DOHH2 (cell line): ENCODE data around the gene SLC39A11.

ENCODE experiments used
- H3F3A ChIP-seq: fragments of 200-600 bp; sonication (generic), shearing (Covaris generic); 2 replicates; pipeline ENCODE4 v1.6.0; 2016; ENCODE audit warnings: antibody characterized with exemption, mild to moderate bottlenecking; ENCODE audit not compliant: control insufficient read depth, insufficient read depth
- H3K27ac ChIP-seq: fragments of 200-600 bp; sonication (generic); 2 replicates; pipeline ENCODE4 v1.5.1; 2014; ENCODE audit warnings: low read depth, mild to moderate bottlenecking, low read length, moderate library complexity
- H3K27me3 ChIP-seq: fragments of 200-600 bp; sonication (generic); 2 replicates; pipeline ENCODE4 v1.6.1; 2014; ENCODE audit warnings: mild to moderate bottlenecking, low read length, mixed read lengths; ENCODE audit not compliant: control insufficient read depth
- H3K36me3 ChIP-seq: fragments of 200-600 bp; sonication (generic); 2 replicates; pipeline ENCODE4 v1.6.1; 2014; ENCODE audit warnings: mild to moderate bottlenecking, low read length, moderate library complexity, mixed read lengths; ENCODE audit not compliant: control insufficient read depth
- H3K4me1 ChIP-seq: fragments of 200-600 bp; sonication (generic); 2 replicates; pipeline ENCODE4 v1.6.1; 2014; ENCODE audit warnings: mild to moderate bottlenecking, low read length, mixed read lengths; ENCODE audit not compliant: control insufficient read depth
- H3K4me2 ChIP-seq: fragments of 200-600 bp; sonication (generic); 2 replicates; pipeline ENCODE4 v1.6.0; 2014; ENCODE audit warnings: mild to moderate bottlenecking, low read length, moderate library complexity
- H3K4me3 ChIP-seq: fragments of 200-600 bp; sonication (generic); 2 replicates; pipeline ENCODE4 v1.5.1; 2014; ENCODE audit warnings: mild to moderate bottlenecking, low read length, mixed read lengths
- H3K79me2 ChIP-seq: fragments of 200-600 bp; sonication (generic); 2 replicates; pipeline ENCODE4 v1.6.1; 2014; ENCODE audit warnings: mild to moderate bottlenecking, low read length, mixed read lengths; ENCODE audit not compliant: control insufficient read depth
- H3K9me2 ChIP-seq: fragments of 200-600 bp; sonication (generic); replicated peaks from 2 replicates; pipeline ENCODE4 v1.6.1; 2014; ENCODE audit warnings: mild to moderate bottlenecking, low read length, mixed read lengths; ENCODE audit not compliant: control insufficient read depth
- H3K9me3 ChIP-seq: fragments of 200-600 bp; sonication (generic); 2 replicates; pipeline ENCODE4 v1.6.1; 2014; ENCODE audit warnings: antibody characterized with exemption, low read length, mixed read lengths; ENCODE audit not compliant: control insufficient read depth, insufficient read depth
- H4K20me1 ChIP-seq: fragments of 200-600 bp; sonication (generic); 2 replicates; pipeline ENCODE4 v1.6.0; 2014; ENCODE audit warnings: low read depth, mild to moderate bottlenecking, antibody characterized with exemption, low read length, moderate library complexity; ENCODE audit not compliant: control insufficient read depth, insufficient read depth
- EZH2phosphoT487 ChIP-seq: fragments of 200-600 bp; sonication (generic); IDR thresholded peaks from 2 replicates; pipeline ENCODE4 v1.6.1; 2017; ENCODE audit warnings: borderline replicate concordance, mild to moderate bottlenecking, antibody characterized with exemption, low read length, moderate library complexity, mixed read lengths
- TF ChIP-seq, protein P1 (sequence below): fragments of 200-600 bp; sonication (generic); IDR thresholded peaks from one replicate; pipeline ENCODE4 v1.5.1; 2014; ENCODE audit warnings: antibody characterized with exemption, mild to moderate bottlenecking, low read depth, low read length; ENCODE audit not compliant: poor library complexity, severe bottlenecking

The SLC39A11 gene

DNA sequence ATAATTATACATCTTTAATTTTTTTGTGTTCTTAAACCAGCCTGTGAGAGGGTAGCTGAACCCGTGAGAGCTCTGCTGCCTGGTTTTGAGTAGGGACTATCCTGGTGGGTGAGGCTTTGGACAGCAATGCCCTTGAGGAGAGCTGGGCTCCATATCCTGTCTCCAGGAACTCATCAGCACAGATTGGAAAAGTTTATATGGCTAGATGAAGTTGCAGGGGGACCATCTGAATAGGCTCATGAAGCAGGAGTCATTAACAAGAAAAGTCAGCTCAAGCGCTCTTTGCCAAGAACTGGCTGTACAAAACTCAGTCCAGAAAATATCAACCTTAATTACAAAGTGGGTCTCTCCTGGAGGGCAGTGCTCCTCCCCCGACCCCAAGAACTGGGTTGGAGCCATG lies 38.5 kb upstream of the SLC39A11 start:
- no peak overlapping the region for H3K4me3 ChIP-seq
- no peaks in the 10 kb centered on the region for H3K9me2 ChIP-seq
- H3K79me2 ChIP-seq, result no peaks in the 10 kb centered on the region
- H3K4me2 ChIP-seq, result no peak overlapping the region
- no peak overlapping the region for H3K27ac ChIP-seq
- H3F3A ChIP-seq, result no peaks in the 10 kb centered on the region
- no peaks in the 10 kb centered on the region for H4K20me1 ChIP-seq
- H3K9me3 ChIP-seq, result peaks cover 11% of the 10 kb centered on the region; the same call in 1 of the 2 replicates
- H3K27me3 ChIP-seq, result no peaks in the 10 kb centered on the region
- H3K4me1 ChIP-seq, result peaks cover 24% of the 10 kb centered on the region
- no peaks in the 10 kb centered on the region; the same call in 1 of the 2 replicates for H3K36me3 ChIP-seq
- TF ChIP-seq EZH2phosphoT487, result no peak
- TF ChIP-seq, protein P1, sequence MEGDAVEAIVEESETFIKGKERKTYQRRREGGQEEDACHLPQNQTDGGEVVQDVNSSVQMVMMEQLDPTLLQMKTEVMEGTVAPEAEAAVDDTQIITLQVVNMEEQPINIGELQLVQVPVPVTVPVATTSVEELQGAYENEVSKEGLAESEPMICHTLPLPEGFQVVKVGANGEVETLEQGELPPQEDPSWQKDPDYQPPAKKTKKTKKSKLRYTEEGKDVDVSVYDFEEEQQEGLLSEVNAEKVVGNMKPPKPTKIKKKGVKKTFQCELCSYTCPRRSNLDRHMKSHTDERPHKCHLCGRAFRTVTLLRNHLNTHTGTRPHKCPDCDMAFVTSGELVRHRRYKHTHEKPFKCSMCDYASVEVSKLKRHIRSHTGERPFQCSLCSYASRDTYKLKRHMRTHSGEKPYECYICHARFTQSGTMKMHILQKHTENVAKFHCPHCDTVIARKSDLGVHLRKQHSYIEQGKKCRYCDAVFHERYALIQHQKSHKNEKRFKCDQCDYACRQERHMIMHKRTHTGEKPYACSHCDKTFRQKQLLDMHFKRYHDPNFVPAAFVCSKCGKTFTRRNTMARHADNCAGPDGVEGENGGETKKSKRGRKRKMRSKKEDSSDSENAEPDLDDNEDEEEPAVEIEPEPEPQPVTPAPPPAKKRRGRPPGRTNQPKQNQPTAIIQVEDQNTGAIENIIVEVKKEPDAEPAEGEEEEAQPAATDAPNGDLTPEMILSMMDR, result no peak

DNA sequence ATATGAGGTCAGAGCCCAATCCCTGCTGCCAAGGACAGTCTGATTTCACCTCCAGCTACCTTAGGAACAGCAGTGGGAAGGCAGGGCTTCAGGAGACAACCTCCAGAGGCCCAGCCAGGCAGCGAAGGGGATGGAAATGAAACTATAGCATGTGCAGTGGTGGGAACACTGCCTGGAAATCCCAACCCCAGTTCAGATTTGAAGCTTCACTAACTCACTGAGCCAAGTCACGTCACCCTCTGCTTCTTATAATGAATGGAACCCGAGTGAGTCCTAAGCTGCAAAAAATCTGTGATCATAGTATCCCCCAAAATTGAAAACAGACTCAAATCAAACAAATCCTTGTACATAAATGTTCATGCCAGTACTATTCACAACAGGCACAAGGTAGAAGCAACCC lies 36.0 kb upstream of the SLC39A11 start:
- H3K36me3 ChIP-seq, result no peaks in the 10 kb centered on the region
- H3K79me2 ChIP-seq, result no peaks in the 10 kb centered on the region
- no peaks in the 10 kb centered on the region for H3K9me3 ChIP-seq
- H3K9me2 ChIP-seq, result no peaks in the 10 kb centered on the region
- H3K4me1 ChIP-seq, result peaks cover 10% of the 10 kb centered on the region
- TF ChIP-seq, protein P1, result no peak
- no peak for TF ChIP-seq EZH2phosphoT487
- H3F3A ChIP-seq, result no peaks in the 10 kb centered on the region
- H4K20me1 ChIP-seq, result no peaks in the 10 kb centered on the region
- H3K4me3 ChIP-seq, result no peak overlapping the region
- H3K27me3 ChIP-seq, result no peaks in the 10 kb centered on the region
- no peak overlapping the region for H3K27ac ChIP-seq
- H3K4me2 ChIP-seq, result no peak overlapping the region

DNA sequence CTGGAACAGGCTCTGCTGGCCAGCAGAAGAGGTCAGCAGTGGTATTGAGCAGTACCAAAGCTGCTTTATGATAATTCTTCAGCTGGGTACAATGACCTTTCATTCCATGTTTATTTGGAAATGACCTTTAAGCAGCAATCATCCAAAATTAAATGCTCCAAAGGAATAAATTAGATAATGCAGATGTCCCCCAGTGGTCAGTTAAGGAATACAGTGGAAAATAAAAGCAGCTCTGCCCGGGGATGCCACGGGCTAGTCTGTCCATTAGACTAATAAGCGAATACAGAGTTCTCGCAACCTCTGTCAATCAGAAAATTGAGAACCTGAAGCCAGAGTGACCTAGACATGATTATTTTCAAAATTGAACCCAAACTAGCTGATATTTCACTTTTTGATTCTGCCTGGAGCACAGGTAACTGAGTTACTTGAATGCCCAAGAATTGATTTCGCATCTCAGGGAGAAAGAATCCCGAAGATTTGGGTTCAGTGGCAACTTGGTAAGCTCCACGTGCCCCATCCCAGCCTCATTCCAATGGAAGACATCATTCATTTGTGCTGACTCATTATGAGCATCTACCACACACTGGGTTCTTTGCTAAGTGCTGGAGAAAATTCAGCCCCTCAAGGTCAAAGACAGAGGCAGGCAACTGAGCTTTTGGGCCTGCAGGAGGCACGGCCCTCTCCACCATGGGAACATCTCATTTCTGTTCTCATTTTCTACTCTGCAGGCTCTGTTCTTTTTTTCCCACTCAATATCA lies 34.4 kb upstream of the SLC39A11 start:
- Histone ChIP-seq H3K36me3 (no peaks in the 10 kb centered on the region), H3K27ac (no peak overlapping the region), H4K20me1 (no peaks in the 10 kb centered on the region), H3K9me2 (no peaks in the 10 kb centered on the region), H3K79me2 (no peaks in the 10 kb centered on the region), H3K27me3 (no peaks in the 10 kb centered on the region), H3K4me3 (no peak overlapping the region), H3K4me1 (peaks cover 1% of the 10 kb centered on the region), H3F3A (no peaks in the 10 kb centered on the region), H3K9me3 (no peaks in the 10 kb centered on the region), H3K4me2 (no peak overlapping the region)
- TF ChIP-seq EZH2phosphoT487, result no peak
- TF ChIP-seq, protein P1, result no peak
